Activated CD4-positive, CD25-positive, alpha-beta regulatory T cell treated with anti-CD3 and anti-CD28 coated beads, Interleukin-2, amount 50 U/mL, for 72 hours (primary cell): ENCODE results near the gene HPCAL4.

ENCODE experiments used
- DNase-seq: peaks from one replicate; pipeline ENCODE4 v3.0.0; 2021

Gene HPCAL4

GRCh38 chr1:39673215-39673614 is 18.0 kb downstream of the HPCAL4 start:
- DNase-seq, result no peak

- DNase-seq, result no peak
These were observed 18.7 kb downstream of the HPCAL4 start for GRCh38 chr1:39672551-39672947.

GRCh38 chr1:39671793-39672550 is 19.3 kb downstream of the HPCAL4 start, which contains the start of gene NT5C1A:
NT5C1A (minus strand) TSS chr1:39672107; CDS start chr1:39672038, 69 bp downstream.
- DNase-seq, result no peak

GRCh38 chr1:39671433-39671792 is 19.8 kb downstream of the HPCAL4 start:
- DNase-seq, result no peak

- DNase-seq, result no peak
These were observed 20.5 kb downstream of the HPCAL4 start for GRCh38 chr1:39670689-39671088.

- no peak for DNase-seq
These were observed 22.3 kb downstream of the HPCAL4 start for GRCh38 chr1:39668894-39669293.

- no peak for DNase-seq
These were observed 23.1 kb downstream of the HPCAL4 start for GRCh38 chr1:39668111-39668510.

GRCh38 chr1:39666772-39667171 is 24.5 kb downstream of the HPCAL4 start:
- no peak for DNase-seq

GRCh38 chr1:39663559-39663958 is 27.7 kb downstream of the HPCAL4 start:
- no peak for DNase-seq

GRCh38 chr1:39662861-39663260 is 28.4 kb downstream of the HPCAL4 start:
- DNase-seq, result no peak

GRCh38 chr1:39659538-39659937 is 31.7 kb downstream of the HPCAL4 start:
- no peak for DNase-seq

- DNase-seq, result no peak
These were observed 32.1 kb downstream of the HPCAL4 start for GRCh38 chr1:39659110-39659509.

- DNase-seq, result peak; percentile 66
These were observed 33.2 kb downstream of the HPCAL4 start for GRCh38 chr1:39657923-39658485.

GRCh38 chr1:39657402-39657801 is 33.8 kb downstream of the HPCAL4 start:
- DNase-seq, result no peak

GRCh38 chr1:39656391-39656790 is 34.8 kb downstream of the HPCAL4 start:
- no peak for DNase-seq

GRCh38 chr1:39655578-39656268 is 35.5 kb downstream of the HPCAL4 start:
- no peak for DNase-seq

GRCh38 chr1:39654291-39654690 is 36.9 kb downstream of the HPCAL4 start:
- DNase-seq, result no peak

GRCh38 chr1:39653546-39654031 is 37.6 kb downstream of the HPCAL4 start:
- peak; percentile 74 for DNase-seq

- DNase-seq, result no peak
These were observed 38.7 kb downstream of the HPCAL4 start for GRCh38 chr1:39652554-39652953.

GRCh38 chr1:39652105-39652504 is 39.1 kb downstream of the HPCAL4 start:
- DNase-seq, result no peak

GRCh38 chr1:39650431-39650830 is 40.8 kb downstream of the HPCAL4 start:
- no peak for DNase-seq

GRCh38 chr1:39649636-39650185 is 41.5 kb downstream of the HPCAL4 start:
- no peak for DNase-seq

- DNase-seq, result no peak
These were observed 42.7 kb downstream of the HPCAL4 start for GRCh38 chr1:39648496-39648895.

GRCh38 chr1:39647247-39647646 is 44.0 kb downstream of the HPCAL4 start:
- DNase-seq, result no peak
